Activated B cell treated with CpG ODN at 0.5 μM for 24 hours (primary cell): Measurements from ENCODE around the gene DUSP6. TPM values are rescaled to one million over a fixed set of nuclear protein-coding genes. Genes with fewer than 3 reads are reported as not detected.

Experiments used
- ATAC-seq: fragments of 200-7000 bp; cut with Tn5 transposase; one replicate; pipeline ENCODE4 v1.10.0; 2021; ENCODE audit warnings: low read depth, mild to moderate bottlenecking, moderate library complexity
- CTCF ChIA-PET: fragments of 350-600 bp; sonication (Branson Sonifier 250); formaldehyde crosslinking; loops from one replicate; lab custom pipeline; 2021; ENCODE audit warnings: antibody characterized with exemption; lab: Charles Lee
- POLR2A ChIA-PET: fragments of 350-600 bp; sonication (Branson Sonifier 250); formaldehyde crosslinking; loops from one replicate; lab custom pipeline; 2021; ENCODE audit warnings: antibody characterized with exemption; lab: Charles Lee
- DNase-seq: peaks from one replicate; pipeline ENCODE4 v3.0.0; 2022
- H3K27ac Mint-ChIP-seq: one replicate; pipeline ENCODE4 v1.8.0; 2020; ENCODE audit warnings: mixed read lengths
- H3K27me3 Mint-ChIP-seq: one replicate; pipeline ENCODE4 v1.8.0; 2021; ENCODE audit warnings: mixed read lengths
- H3K36me3 Mint-ChIP-seq: one replicate; pipeline ENCODE4 v1.8.0; 2021; ENCODE audit warnings: low read depth, mixed read lengths
- H3K4me1 Mint-ChIP-seq: one replicate; pipeline ENCODE4 v1.8.0; 2021; ENCODE audit warnings: mixed read lengths
- H3K4me3 Mint-ChIP-seq: one replicate; pipeline ENCODE4 v1.8.0; 2020; ENCODE audit warnings: mild to moderate bottlenecking, mixed read lengths
- H3K9me3 Mint-ChIP-seq: one replicate; pipeline ENCODE4 v1.8.0; 2020; ENCODE audit warnings: mixed read lengths
- CTCF ChIP-seq: fragments of 200-600 bp; IDR thresholded peaks from one replicate; pipeline ENCODE4 v1.8.0; 2022; ENCODE audit warnings: antibody characterized with exemption, mild to moderate bottlenecking
- intact Hi-C: fragments of 100-400 bp; cut with micrococcal nuclease; formaldehyde crosslinking; loops from one replicate; pipeline ENCODE4 v1.15.1; 2024
- total RNA-seq: library from RNA; stranded (reverse); gene quantifications from 2 replicates; pipeline ENCODE4 v1.2.3, GENCODE V29; 2022

Gene DUSP6
- total RNA-seq, 1 donor from 2014 or later, result 1.6 TPM

DNA sequence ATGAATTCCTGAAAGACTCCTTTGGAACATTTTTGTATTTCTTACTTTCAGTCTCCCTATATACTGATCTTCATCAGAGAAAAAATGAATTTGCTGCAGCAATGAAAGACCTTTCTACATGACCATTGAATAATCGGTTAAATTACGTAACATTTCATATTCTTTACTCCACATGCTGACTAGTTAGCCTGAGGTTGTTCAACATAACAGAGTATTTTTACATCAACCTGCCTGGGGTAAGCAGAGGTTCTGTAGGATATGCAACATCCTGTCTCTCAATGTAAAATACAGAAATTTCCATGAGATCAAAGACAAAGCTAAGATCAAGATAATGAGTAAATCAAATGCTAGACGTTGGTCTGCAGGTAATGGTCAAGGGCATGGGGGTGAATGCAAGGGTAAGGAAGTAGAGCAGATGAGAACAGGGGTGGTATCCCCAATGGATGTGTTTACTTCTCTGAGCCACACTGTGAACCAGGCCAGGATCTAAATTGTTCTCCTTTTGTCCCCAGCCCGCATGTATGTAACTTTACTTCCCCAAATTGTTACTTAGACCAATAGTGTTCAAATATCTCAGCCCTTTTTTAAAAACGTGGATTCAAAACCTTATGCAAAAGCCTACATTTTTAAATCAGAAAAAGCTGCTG, 45.4 kb downstream of the DUSP6 start:
- H3K36me3 Mint-ChIP-seq, result no peaks in the 10 kb centered on the region
- H3K4me3 Mint-ChIP-seq, result no peak overlapping the region
- ChIA-PET POLR2A (no interaction called here), CTCF (no interaction called here)
- intact Hi-C loops, result no loop called here
- DNase-seq, result no peak
- no peak for ATAC-seq
- no peaks in the 10 kb centered on the region for H3K4me1 Mint-ChIP-seq
- TF ChIP-seq CTCF, result no peak
- H3K27me3 Mint-ChIP-seq, result no peaks in the 10 kb centered on the region
- no peak overlapping the region for H3K27ac Mint-ChIP-seq
- no peaks in the 10 kb centered on the region for H3K9me3 Mint-ChIP-seq

- no peak for TF ChIP-seq CTCF
- intact Hi-C loops, result no loop called here
- ChIA-PET POLR2A (no interaction called here), CTCF (no interaction called here)
- Mint-ChIP-seq H3K27me3 (no peaks in the 10 kb centered on the region), H3K4me1 (no peaks in the 10 kb centered on the region), H3K4me3 (no peak overlapping the region), H3K36me3 (no peaks in the 10 kb centered on the region), H3K27ac (no peak overlapping the region), H3K9me3 (no peaks in the 10 kb centered on the region)
- no peak for DNase-seq
- no peak for ATAC-seq
Observed at GRCh38 chr12:89305373-89305772, 46.9 kb downstream of the DUSP6 start.

GRCh38 chr12:89299931-89300330, 52.4 kb downstream of the DUSP6 start:
- Mint-ChIP-seq H3K36me3 (no peaks in the 10 kb centered on the region), H3K4me1 (no peaks in the 10 kb centered on the region), H3K4me3 (no peak overlapping the region), H3K27ac (no peak overlapping the region), H3K9me3 (no peaks in the 10 kb centered on the region), H3K27me3 (no peaks in the 10 kb centered on the region)
- no peak for TF ChIP-seq CTCF
- intact Hi-C loops, result no loop called here
- CTCF ChIA-PET, result no interaction called here
- ATAC-seq (no peak), DNase-seq (no peak)
- POLR2A ChIA-PET, result no interaction called here

GRCh38 chr12:89299417-89299816, 52.9 kb downstream of the DUSP6 start:
- no peaks in the 10 kb centered on the region for H3K36me3 Mint-ChIP-seq
- POLR2A ChIA-PET, result no interaction called here
- no peaks in the 10 kb centered on the region for H3K27me3 Mint-ChIP-seq
- CTCF ChIA-PET, result no interaction called here
- no peak overlapping the region for H3K27ac Mint-ChIP-seq
- intact Hi-C loops, result no loop called here
- no peak for ATAC-seq
- no peak for DNase-seq
- H3K4me1 Mint-ChIP-seq, result no peaks in the 10 kb centered on the region
- no peak for TF ChIP-seq CTCF
- H3K9me3 Mint-ChIP-seq, result no peaks in the 10 kb centered on the region
- H3K4me3 Mint-ChIP-seq, result no peak overlapping the region

Other genes with a start within 250 kb of the DUSP6 start
- gene GALNT4, start 172.3 kb upstream of the DUSP6 start, total RNA-seq, result 6.2 and 6.3 TPM in 2 replicates
- 21.7 and 27.3 TPM in 2 replicates for gene POC1B, start 173.5 kb upstream of the DUSP6 start, total RNA-seq